GM12878 (cell line): ENCODE measurements around the gene ALAD. TPM values are rescaled to one million over a fixed set of nuclear protein-coding genes. Genes with fewer than 3 reads are reported as not detected.

Experiments used
- ATAC-seq: fragments of 200-7000 bp; cut with Tn5 transposase; 3 replicates; pipeline ENCODE4 v1.9.1; 2020; ENCODE audit warnings: mild to moderate bottlenecking, moderate library complexity
- BruUV-seq: library from RNA; stranded (reverse); fragments of 400-500 nt; replicated peaks from 2 replicates; lab custom pipeline; 2021; lab: Mats Ljungman, UMichigan
- CTCF ChIA-PET: fragments of 300-600 bp; sonication (Branson Sonifier 250); formaldehyde crosslinking; extraction: SDS; loops from one replicate; lab custom pipeline; 2021; ENCODE audit warnings: inconsistent platforms; lab: Yijun Ruan, JAX
- POLR2A ChIA-PET: fragments of 350-600 bp; formaldehyde crosslinking; extraction: SDS; loops from one replicate; lab custom pipeline; 2021; ENCODE audit warnings: inconsistent platforms; lab: Charles Lee
- RAD21 ChIA-PET: fragments of 300-600 bp; sonication (Branson Sonifier 250); formaldehyde crosslinking; loops from one replicate; lab custom pipeline; 2023; ENCODE audit warnings: antibody characterized with exemption; ENCODE audit not compliant: unreplicated experiment; lab: Charles Lee
- SMC1A ChIA-PET: fragments of 300-600 bp; sonication (Branson Sonifier 250); formaldehyde crosslinking; loops from one replicate; lab custom pipeline; 2023; ENCODE audit not compliant: unreplicated experiment, uncharacterized antibody; lab: Charles Lee
- DNase-seq: peaks from one replicate; pipeline ENCODE4 v3.0.0-alpha.2; 2011; ENCODE audit warnings: low read depth, low spot score
- FAIRE-seq: peaks from 3 replicates; lab custom pipeline; 2011; peaks lifted over from hg19 to GRCh38; lab: Jason Lieb, UNC
- H2AFZ ChIP-seq: 2 replicates; pipeline ENCODE4 v1.6.0; 2011; ENCODE audit warnings: low read depth, low read length, control low read depth; ENCODE audit not compliant: control insufficient read depth
- H3K27ac ChIP-seq: 2 replicates; pipeline ENCODE4 v1.5.1; 2011; ENCODE audit warnings: control low read depth; ENCODE audit not compliant: control insufficient read depth, insufficient read depth
- H3K27me3 ChIP-seq, 2 experiments: replicated peaks in 1 of 2; 2 replicates each; pipeline versions ENCODE4 v1.6.0 to v1.6.1; 2011; ENCODE audit warnings: low read length in 1 of 2; ENCODE audit not compliant: control insufficient read depth in 2 of 2, insufficient read depth in 2 of 2
- H3K36me3 ChIP-seq, 2 experiments: 2 replicates each; pipeline ENCODE4 v1.5.1; 2011; ENCODE audit warnings: low read length in 1 of 2; ENCODE audit not compliant: control insufficient read depth in 2 of 2, insufficient read depth in 2 of 2
- H3K4me1 ChIP-seq: 2 replicates; pipeline ENCODE4 v1.6.1; 2011; ENCODE audit warnings: mild to moderate bottlenecking, low read length, moderate library complexity, mixed read lengths; ENCODE audit not compliant: control insufficient read depth, insufficient read depth
- H3K4me2 ChIP-seq: 2 replicates; pipeline ENCODE4 v1.6.0; 2011; ENCODE audit warnings: control low read depth; ENCODE audit not compliant: control insufficient read depth, insufficient read depth
- H3K4me3 ChIP-seq: fragments of 200-600 bp; sonication (generic); 2 replicates; pipeline ENCODE4 v1.5.1; 2016
- H3K79me2 ChIP-seq: 2 replicates; pipeline ENCODE4 v1.6.0; 2011; ENCODE audit warnings: low read length; ENCODE audit not compliant: control insufficient read depth, insufficient read depth
- H3K9ac ChIP-seq: 2 replicates; pipeline ENCODE4 v1.8.0; 2011; ENCODE audit warnings: low read length, control low read depth, mixed read lengths; ENCODE audit not compliant: control insufficient read depth, insufficient read depth
- H3K9me3 ChIP-seq: replicated peaks from 3 replicates; pipeline ENCODE4 v1.5.1; 2011; ENCODE audit warnings: mild to moderate bottlenecking, low read length; ENCODE audit not compliant: control insufficient read depth, insufficient read depth
- H4K20me1 ChIP-seq: 2 replicates; pipeline ENCODE4 v1.6.0; 2011; ENCODE audit not compliant: control insufficient read depth, insufficient read depth
- ATF7 ChIP-seq: fragments of 450-650 bp; IDR thresholded peaks from 2 replicates; pipeline ENCODE4 v1.6.1; 2016; ENCODE audit warnings: low read depth, mild to moderate bottlenecking
- BMI1 ChIP-seq: fragments of 450-650 bp; IDR thresholded peaks from 2 replicates; pipeline ENCODE4 v1.6.1; 2016; ENCODE audit warnings: mild to moderate bottlenecking, moderate library complexity, borderline replicate concordance
- EED ChIP-seq: sonication (generic); IDR thresholded peaks from 2 replicates; pipeline ENCODE4 v1.6.1; 2016; ENCODE audit warnings: antibody characterized with exemption, low read depth
- ETV6 ChIP-seq, 2 experiments: fragments of 450-650 bp in 1 of 2; IDR thresholded peaks in 1 of 2; conservative IDR thresholded peaks in 1 of 2; 2 replicates each; pipeline ENCODE4 v1.6.1; 2014; ENCODE audit warnings: antibody characterized with exemption in 1 of 2, borderline replicate concordance in 1 of 2, low read depth in 1 of 2, mild to moderate bottlenecking in 1 of 2, moderate library complexity in 1 of 2
- FOXK2 ChIP-seq: fragments of 450-650 bp; IDR thresholded peaks from 2 replicates; pipeline ENCODE4 v1.6.1; 2017; ENCODE audit warnings: mild to moderate bottlenecking, moderate library complexity
- JUND ChIP-seq: IDR thresholded peaks from 2 replicates; pipeline ENCODE4 v1.6.1; 2012; ENCODE audit warnings: low read depth, mild to moderate bottlenecking, low read length, improper control_type of control experiment, moderate library complexity
- KLF5 ChIP-seq: fragments of 450-650 bp; IDR thresholded peaks from 2 replicates; pipeline ENCODE4 v1.6.1; 2014; ENCODE audit warnings: mild to moderate bottlenecking; ENCODE audit not compliant: partially characterized antibody
- PAX5 ChIP-seq: IDR thresholded peaks from 2 replicates; pipeline ENCODE4 v1.6.1; 2011; ENCODE audit warnings: low read depth, low read length, borderline replicate concordance
- STAT3 ChIP-seq: IDR thresholded peaks from 2 replicates; pipeline ENCODE4 v1.6.1; 2011; ENCODE audit warnings: low read depth, low read length, improper control_type of control experiment
- TARDBP ChIP-seq: IDR thresholded peaks from 2 replicates; pipeline ENCODE4 v1.6.1; 2016; ENCODE audit warnings: borderline replicate concordance
- YBX1 ChIP-seq: fragments of 450-650 bp; IDR thresholded peaks from 2 replicates; pipeline ENCODE4 v1.6.1; 2016; ENCODE audit warnings: antibody characterized with exemption
- ZNF217 ChIP-seq: fragments of 450-650 bp; IDR thresholded peaks from 2 replicates; pipeline ENCODE4 v1.6.1; 2017; ENCODE audit warnings: antibody characterized with exemption, mild to moderate bottlenecking
- ZZZ3 ChIP-seq: IDR thresholded peaks from 2 replicates; pipeline ENCODE4 v1.6.1; 2011; ENCODE audit warnings: low read depth; ENCODE audit not compliant: control insufficient read depth, insufficient read length
- WGBS: methylation state at CpG from one replicate; pipeline ENCODE4 v1.1.6; 2016; ENCODE audit warnings: low lambda C conversion rate; ENCODE audit not compliant: insufficient replicate concordance, insufficient coverage; ENCODE audit errors: missing lambda C conversion rate; 5-methylcytosine and 5-hydroxymethylcytosine counted together
- in situ Hi-C: fragments of 300-500 bp; cut with MboI; formaldehyde crosslinking; loops from 9 replicates; pipeline ENCODE4 v1.14.3; 2018; ENCODE audit warnings: mixed read lengths
- intact Hi-C: fragments of 100-400 bp; cut with micrococcal nuclease; formaldehyde crosslinking; loops from one replicate; pipeline ENCODE4 v1.14.2; 2022; ENCODE audit not compliant: unreplicated experiment
- polyA plus RNA-seq, 11 experiments: library from polyadenylated mRNA; depleted of rRNA in 4 of 11; unstranded in 6 of 11; stranded (reverse) in 5 of 11; fragments of >200 nt; fragmentation: Nextera tagmentation in 4 of 11; fragmentation: Illumina TruSeq in 1 of 11; extraction: Ambion mirVana in 4 of 11; extraction: Trizol in 1 of 11; gene quantifications; 1 replicate in 1 of 11; 2 replicates in 10 of 11; pipeline versions ENCODE4 v1.2.1 to v1.2.3, GENCODE V29; 2011 to 2016; ENCODE audit warnings: inconsistent platforms in 2 of 11, missing spikeins in 2 of 11, low read depth in 1 of 11
- total RNA-seq, 4 experiments: library from RNA; depleted of rRNA in 3 of 4; stranded (reverse); fragments of >200 nt in 3 of 4; fragmentation: Illumina TruSeq in 1 of 4; extraction: Trizol in 1 of 4; gene quantifications; 2 replicates each; pipeline versions ENCODE4 v1.2.1 to v1.2.3, GENCODE V29; 2013 to 2021
- TF ChIP-seq, protein P1 (sequence below): IDR thresholded peaks from 2 replicates; pipeline ENCODE4 v1.6.1; 2012; ENCODE audit warnings: low read length, inconsistent platforms
- TF ChIP-seq, protein P2 (sequence below): IDR thresholded peaks from 2 replicates; pipeline ENCODE4 v1.6.1; 2011; ENCODE audit warnings: low read depth, low read length, improper control_type of control experiment, borderline replicate concordance
- TF ChIP-seq, protein P3 (sequence below): fragments of 450-650 bp; IDR thresholded peaks from 2 replicates; pipeline ENCODE4 v1.6.1; 2016; ENCODE audit warnings: mild to moderate bottlenecking

ALAD gene
- total and polyA plus RNA-seq, 10 of the 15 experiments (the other 5 are each of a cell fraction or from before 2014, with no cell fraction given), result 2.4 to 21.6 (median 12.9) TPM

DNA sequence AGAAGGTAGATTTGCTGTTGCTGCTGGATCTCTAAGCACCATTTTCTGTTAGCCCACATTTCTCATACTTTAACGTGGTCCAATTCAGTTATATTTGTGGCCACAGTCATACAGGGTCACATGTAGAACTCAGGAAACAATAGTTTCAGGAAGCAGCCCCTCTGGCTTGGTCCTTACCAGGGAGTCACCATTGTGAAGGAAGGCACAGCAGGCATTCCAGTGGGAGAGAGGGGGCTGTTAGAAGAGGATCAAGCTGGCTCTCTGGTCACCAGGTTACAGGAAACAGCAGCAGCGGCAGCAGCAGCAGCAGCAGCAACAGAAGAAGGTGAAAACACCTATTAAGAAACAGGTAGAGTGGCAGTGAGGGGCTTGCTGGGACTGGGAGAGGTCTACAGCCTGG, 24.0 kb upstream of the ALAD start:
- ChIA-PET SMC1A (no interaction called here), POLR2A (no interaction called here), RAD21 (no interaction called here), CTCF (no interaction called here)
- Histone ChIP-seq H3K4me1 (no peaks in the 10 kb centered on the region), H3K9ac (no peak overlapping the region), H3K4me3 (no peak overlapping the region), H3K79me2 (no peaks in the 10 kb centered on the region), H2AFZ (no peak overlapping the region), H3K27ac (no peak overlapping the region), H4K20me1 (no peaks in the 10 kb centered on the region), H3K27me3 (no peaks in the 10 kb centered on the region), H3K9me3 (no peaks in the 10 kb centered on the region), H3K36me3 (no peaks in the 10 kb centered on the region), H3K4me2 (no peak overlapping the region)
- no peak for DNase-seq
- no peak for FAIRE-seq
- in situ Hi-C loops (no loop called here), intact Hi-C loops (no loop called here)
- ATAC-seq, result no peak
- no TSS peak for BruUV-seq
- WGBS, result 0% methylated on average over 2 of the region's 2 CpGs
- TF ChIP-seq KLF5, result no peak
- TF ChIP-seq, protein P1, sequence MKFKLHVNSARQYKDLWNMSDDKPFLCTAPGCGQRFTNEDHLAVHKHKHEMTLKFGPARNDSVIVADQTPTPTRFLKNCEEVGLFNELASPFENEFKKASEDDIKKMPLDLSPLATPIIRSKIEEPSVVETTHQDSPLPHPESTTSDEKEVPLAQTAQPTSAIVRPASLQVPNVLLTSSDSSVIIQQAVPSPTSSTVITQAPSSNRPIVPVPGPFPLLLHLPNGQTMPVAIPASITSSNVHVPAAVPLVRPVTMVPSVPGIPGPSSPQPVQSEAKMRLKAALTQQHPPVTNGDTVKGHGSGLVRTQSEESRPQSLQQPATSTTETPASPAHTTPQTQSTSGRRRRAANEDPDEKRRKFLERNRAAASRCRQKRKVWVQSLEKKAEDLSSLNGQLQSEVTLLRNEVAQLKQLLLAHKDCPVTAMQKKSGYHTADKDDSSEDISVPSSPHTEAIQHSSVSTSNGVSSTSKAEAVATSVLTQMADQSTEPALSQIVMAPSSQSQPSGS, result no peak
- TF ChIP-seq TARDBP, result no peak
- TF ChIP-seq, protein P2, sequence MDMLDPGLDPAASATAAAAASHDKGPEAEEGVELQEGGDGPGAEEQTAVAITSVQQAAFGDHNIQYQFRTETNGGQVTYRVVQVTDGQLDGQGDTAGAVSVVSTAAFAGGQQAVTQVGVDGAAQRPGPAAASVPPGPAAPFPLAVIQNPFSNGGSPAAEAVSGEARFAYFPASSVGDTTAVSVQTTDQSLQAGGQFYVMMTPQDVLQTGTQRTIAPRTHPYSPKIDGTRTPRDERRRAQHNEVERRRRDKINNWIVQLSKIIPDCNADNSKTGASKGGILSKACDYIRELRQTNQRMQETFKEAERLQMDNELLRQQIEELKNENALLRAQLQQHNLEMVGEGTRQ, result no peak
- no peak for TF ChIP-seq BMI1
- TF ChIP-seq ATF7, result no peak
- TF ChIP-seq STAT3, result no peak
- TF ChIP-seq EED, result no peak
- no peak for TF ChIP-seq ZNF217
- TF ChIP-seq, protein P3, sequence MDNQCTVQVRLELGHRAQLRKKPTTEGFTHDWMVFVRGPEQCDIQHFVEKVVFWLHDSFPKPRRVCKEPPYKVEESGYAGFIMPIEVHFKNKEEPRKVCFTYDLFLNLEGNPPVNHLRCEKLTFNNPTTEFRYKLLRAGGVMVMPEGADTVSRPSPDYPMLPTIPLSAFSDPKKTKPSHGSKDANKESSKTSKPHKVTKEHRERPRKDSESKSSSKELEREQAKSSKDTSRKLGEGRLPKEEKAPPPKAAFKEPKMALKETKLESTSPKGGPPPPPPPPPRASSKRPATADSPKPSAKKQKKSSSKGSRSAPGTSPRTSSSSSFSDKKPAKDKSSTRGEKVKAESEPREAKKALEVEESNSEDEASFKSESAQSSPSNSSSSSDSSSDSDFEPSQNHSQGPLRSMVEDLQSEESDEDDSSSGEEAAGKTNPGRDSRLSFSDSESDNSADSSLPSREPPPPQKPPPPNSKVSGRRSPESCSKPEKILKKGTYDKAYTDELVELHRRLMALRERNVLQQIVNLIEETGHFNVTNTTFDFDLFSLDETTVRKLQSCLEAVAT, result no peak
- no peak for TF ChIP-seq PAX5
- no peak for TF ChIP-seq FOXK2
- no peak for TF ChIP-seq JUND
- no peak for TF ChIP-seq ETV6 (conservative IDR thresholded peaks at IDR 0.05 in 1 of 2, IDR thresholded peaks at IDR 0.05 in 1 of 2; ENCODE audit: borderline replicate concordance in 1 of 2, low read depth in 1 of 2)
- TF ChIP-seq YBX1, result no peak
- TF ChIP-seq ZZZ3, result no peak
